RWPE2 (cell line): Measurements from ENCODE around the gene NOXO1.

ENCODE experiments used
- ATAC-seq: fragments of 200-7000 bp; cut with Tn5 transposase; 3 replicates; pipeline ENCODE4 v1.9.1; 2021; ENCODE audit warnings: low read depth
- DNase-seq: peaks from one replicate; pipeline ENCODE4 v3.0.0-alpha.2; 2020; ENCODE audit warnings: low spot score
- H3K27ac ChIP-seq: fragments of 450-650 bp; 2 replicates; pipeline ENCODE4 v1.5.1; 2017; ENCODE audit warnings: mild to moderate bottlenecking; ENCODE audit not compliant: poor library complexity, severe bottlenecking
- H3K27me3 ChIP-seq: fragments of 250-450 bp; sonication (Bioruptor Pico); 2 replicates; pipeline ENCODE4 v1.5.1; 2021; ENCODE audit warnings: mild to moderate bottlenecking, moderate library complexity; ENCODE audit not compliant: insufficient read depth, poor library complexity, severe bottlenecking
- H3K36me3 ChIP-seq: fragments of 250-450 bp; sonication (Bioruptor Pico); 2 replicates; pipeline ENCODE4 v1.5.1; 2020; ENCODE audit warnings: low read depth, mild to moderate bottlenecking, moderate library complexity
- H3K4me1 ChIP-seq: fragments of 250-450 bp; sonication (Bioruptor Pico); 2 replicates; pipeline ENCODE4 v1.5.1; 2021; ENCODE audit warnings: mild to moderate bottlenecking, moderate library complexity; ENCODE audit not compliant: insufficient read depth, poor library complexity, severe bottlenecking
- H3K4me3 ChIP-seq: fragments of 250-450 bp; sonication (Bioruptor Pico); 2 replicates; pipeline ENCODE4 v1.5.1; 2021; ENCODE audit warnings: mild to moderate bottlenecking, moderate library complexity; ENCODE audit not compliant: severe bottlenecking
- H3K9me3 ChIP-seq: fragments of 250-450 bp; sonication (Bioruptor Pico); 2 replicates; pipeline ENCODE4 v1.5.1; 2021; ENCODE audit warnings: mild to moderate bottlenecking, moderate library complexity; ENCODE audit not compliant: severe bottlenecking
- CTCF ChIP-seq: fragments of 450-650 bp; IDR thresholded peaks from one replicate; pipeline ENCODE4 v1.5.1; 2017; ENCODE audit warnings: mild to moderate bottlenecking, moderate library complexity; ENCODE audit not compliant: poor library complexity, severe bottlenecking

Gene NOXO1

GRCh38 chr16:1946495-1947368 lies 34.5 kb downstream of the NOXO1 start:
- no peak for TF ChIP-seq CTCF
- peaks cover 18% of the 10 kb centered on the region for H3K4me1 ChIP-seq
- ATAC-seq (no peak), DNase-seq (peak; percentile 71)
- H3K27me3 ChIP-seq, result no peaks in the 10 kb centered on the region
- H3K27ac ChIP-seq, result no peak overlapping the region
- H3K36me3 ChIP-seq, result no peaks in the 10 kb centered on the region
- no peak overlapping the region for H3K4me3 ChIP-seq
- no peaks in the 10 kb centered on the region for H3K9me3 ChIP-seq

- DNase-seq, result no peak
- Histone ChIP-seq H3K27ac (no peak overlapping the region), H3K36me3 (no peaks in the 10 kb centered on the region; the same call in 1 of the 2 replicates), H3K4me1 (peaks cover 17% of the 10 kb centered on the region), H3K9me3 (no peaks in the 10 kb centered on the region), H3K27me3 (no peaks in the 10 kb centered on the region), H3K4me3 (no peak overlapping the region)
- no peak for ATAC-seq
- no peak for TF ChIP-seq CTCF
Measured at GRCh38 chr16:1945559-1946391, 35.5 kb downstream of the NOXO1 start.

GRCh38 chr16:1944612-1945199 lies 36.6 kb downstream of the NOXO1 start:
- Histone ChIP-seq H3K27ac (no peak overlapping the region), H3K4me1 (peaks cover 10% of the 10 kb centered on the region), H3K27me3 (no peaks in the 10 kb centered on the region), H3K36me3 (peaks cover 6% of the 10 kb centered on the region; the same call in 1 of the 2 replicates), H3K9me3 (no peaks in the 10 kb centered on the region), H3K4me3 (no peak overlapping the region)
- DNase-seq (peak; percentile 42), ATAC-seq (no peak)
- no peak for TF ChIP-seq CTCF

DNA sequence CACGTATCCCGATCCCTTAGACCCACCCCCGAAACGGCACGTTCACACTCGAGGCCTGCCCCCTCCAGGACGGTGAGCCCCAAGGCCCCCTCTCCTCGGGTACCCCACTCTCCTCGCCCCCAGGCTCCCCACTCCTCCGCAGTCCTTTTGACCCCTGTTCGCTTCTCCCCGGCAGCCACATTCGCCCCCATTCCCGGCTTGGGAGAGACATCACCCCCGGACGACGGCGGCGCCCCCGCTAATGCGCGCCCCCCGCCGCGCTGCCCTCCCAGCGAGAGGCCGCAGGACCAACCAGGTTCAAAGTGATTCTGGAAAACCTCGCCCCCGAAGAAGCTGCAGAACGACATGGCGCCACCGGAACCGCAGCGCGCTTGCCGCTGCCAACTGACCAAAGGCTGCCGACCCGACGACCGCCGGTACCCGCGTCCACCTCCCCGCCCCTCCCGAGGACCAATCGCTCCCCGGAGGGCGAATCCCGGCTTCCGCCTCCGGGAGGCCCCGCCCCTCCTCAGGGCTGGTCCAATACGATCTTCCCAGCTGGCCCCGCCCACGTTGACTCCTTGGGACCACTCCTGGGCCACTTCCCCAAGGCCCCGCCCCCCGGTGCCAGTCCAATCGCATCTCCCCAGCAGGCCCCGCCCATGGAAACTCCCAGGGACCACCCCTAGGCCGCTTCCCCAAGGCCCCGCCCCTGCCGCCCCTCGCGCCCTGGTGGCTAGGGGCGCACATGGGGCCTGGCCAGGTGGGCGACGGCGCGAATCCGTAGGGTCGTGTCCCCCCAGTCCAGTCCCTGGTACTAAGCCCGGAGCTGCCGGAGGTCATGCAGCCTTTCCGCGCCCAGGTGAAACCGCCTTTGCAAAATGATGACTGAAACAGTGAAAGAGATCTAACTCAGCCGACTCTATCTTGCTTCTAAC lies 38.2 kb downstream of the NOXO1 start, which contains the start of gene MSRB1:
Gene MSRB1 (minus strand): TSS at position 390 of the 917 bp plus-strand sequence. CDS start 43 bp downstream, at position 347.
- no peaks in the 10 kb centered on the region for H3K9me3 ChIP-seq
- peak within 1 kb of the TSS; percentile 12 for H3K27ac ChIP-seq
- peak within 1 kb of the TSS; percentile 85 for H3K4me3 ChIP-seq
- peaks cover 10% of the 10 kb centered on the region for H3K4me1 ChIP-seq
- H3K36me3 ChIP-seq, result peaks cover 6% of the 10 kb centered on the region; the same call in 1 of the 2 replicates
- H3K27me3 ChIP-seq, result no peaks in the 10 kb centered on the region
- DNase-seq (peak; percentile 100), ATAC-seq (peak; percentile 93)
- TF ChIP-seq CTCF, result no peak
